Panc1 (cell line): ENCODE data around the gene CHST12.

Experiments used
- SIN3A ChIP-seq: IDR thresholded peaks from 2 replicates; pipeline ENCODE4 v1.6.1; 2012; ENCODE audit warnings: low read depth, mild to moderate bottlenecking, low read length, moderate library complexity, borderline replicate concordance; ENCODE audit not compliant: insufficient read depth
- TF ChIP-seq, protein P1 (sequence below): fragments of 450-650 bp; IDR thresholded peaks from 2 replicates; pipeline ENCODE4 v1.5.1; 2017; ENCODE audit warnings: mild to moderate bottlenecking
- TF ChIP-seq, protein P2 (sequence below), 2 experiments: IDR thresholded peaks; 2 replicates each; pipeline ENCODE4 v1.6.1; 2011 to 2012; ENCODE audit warnings: low read depth in 2 of 2, control low read depth in 1 of 2, low read length in 1 of 2, mild to moderate bottlenecking in 1 of 2, moderate library complexity in 1 of 2; ENCODE audit not compliant: insufficient read depth in 1 of 2

DNA sequence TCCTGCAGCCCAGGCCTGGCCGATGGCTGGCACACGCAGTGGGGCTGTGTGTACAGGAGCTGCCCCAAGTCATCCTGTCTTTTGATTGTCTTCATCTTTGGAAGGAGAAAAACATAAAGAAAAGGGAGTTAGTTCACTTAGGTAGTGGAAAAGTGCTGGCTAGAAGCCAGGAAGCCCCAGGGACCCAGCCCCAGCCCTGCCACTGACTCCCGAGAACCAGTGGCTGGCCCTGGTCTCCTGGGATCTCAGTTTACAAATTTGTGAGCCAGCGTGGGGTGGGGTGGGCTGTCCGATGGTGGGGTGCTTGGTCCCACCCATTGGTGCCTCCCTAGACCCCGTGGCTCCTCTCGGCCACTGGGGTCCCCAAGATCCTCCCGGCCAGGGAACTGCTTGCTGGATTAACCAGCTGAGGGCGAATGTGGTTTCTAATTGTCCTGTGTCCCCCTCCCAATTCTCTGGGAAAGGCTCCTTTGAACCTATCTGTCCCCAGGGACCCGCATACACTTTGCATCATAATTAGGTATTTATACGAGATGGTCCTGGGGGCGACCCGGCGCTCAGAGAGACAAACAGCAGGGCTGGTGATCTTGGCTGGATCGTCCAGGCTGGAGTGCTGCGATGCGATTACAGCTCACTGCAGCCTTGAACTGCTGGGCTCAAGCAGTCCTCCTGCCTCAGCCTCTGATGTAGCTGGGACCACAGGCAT, 16.3 kb upstream of the CHST12 start:
- TF ChIP-seq, protein P1, sequence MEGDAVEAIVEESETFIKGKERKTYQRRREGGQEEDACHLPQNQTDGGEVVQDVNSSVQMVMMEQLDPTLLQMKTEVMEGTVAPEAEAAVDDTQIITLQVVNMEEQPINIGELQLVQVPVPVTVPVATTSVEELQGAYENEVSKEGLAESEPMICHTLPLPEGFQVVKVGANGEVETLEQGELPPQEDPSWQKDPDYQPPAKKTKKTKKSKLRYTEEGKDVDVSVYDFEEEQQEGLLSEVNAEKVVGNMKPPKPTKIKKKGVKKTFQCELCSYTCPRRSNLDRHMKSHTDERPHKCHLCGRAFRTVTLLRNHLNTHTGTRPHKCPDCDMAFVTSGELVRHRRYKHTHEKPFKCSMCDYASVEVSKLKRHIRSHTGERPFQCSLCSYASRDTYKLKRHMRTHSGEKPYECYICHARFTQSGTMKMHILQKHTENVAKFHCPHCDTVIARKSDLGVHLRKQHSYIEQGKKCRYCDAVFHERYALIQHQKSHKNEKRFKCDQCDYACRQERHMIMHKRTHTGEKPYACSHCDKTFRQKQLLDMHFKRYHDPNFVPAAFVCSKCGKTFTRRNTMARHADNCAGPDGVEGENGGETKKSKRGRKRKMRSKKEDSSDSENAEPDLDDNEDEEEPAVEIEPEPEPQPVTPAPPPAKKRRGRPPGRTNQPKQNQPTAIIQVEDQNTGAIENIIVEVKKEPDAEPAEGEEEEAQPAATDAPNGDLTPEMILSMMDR, result no peak
- TF ChIP-seq, protein P2, sequence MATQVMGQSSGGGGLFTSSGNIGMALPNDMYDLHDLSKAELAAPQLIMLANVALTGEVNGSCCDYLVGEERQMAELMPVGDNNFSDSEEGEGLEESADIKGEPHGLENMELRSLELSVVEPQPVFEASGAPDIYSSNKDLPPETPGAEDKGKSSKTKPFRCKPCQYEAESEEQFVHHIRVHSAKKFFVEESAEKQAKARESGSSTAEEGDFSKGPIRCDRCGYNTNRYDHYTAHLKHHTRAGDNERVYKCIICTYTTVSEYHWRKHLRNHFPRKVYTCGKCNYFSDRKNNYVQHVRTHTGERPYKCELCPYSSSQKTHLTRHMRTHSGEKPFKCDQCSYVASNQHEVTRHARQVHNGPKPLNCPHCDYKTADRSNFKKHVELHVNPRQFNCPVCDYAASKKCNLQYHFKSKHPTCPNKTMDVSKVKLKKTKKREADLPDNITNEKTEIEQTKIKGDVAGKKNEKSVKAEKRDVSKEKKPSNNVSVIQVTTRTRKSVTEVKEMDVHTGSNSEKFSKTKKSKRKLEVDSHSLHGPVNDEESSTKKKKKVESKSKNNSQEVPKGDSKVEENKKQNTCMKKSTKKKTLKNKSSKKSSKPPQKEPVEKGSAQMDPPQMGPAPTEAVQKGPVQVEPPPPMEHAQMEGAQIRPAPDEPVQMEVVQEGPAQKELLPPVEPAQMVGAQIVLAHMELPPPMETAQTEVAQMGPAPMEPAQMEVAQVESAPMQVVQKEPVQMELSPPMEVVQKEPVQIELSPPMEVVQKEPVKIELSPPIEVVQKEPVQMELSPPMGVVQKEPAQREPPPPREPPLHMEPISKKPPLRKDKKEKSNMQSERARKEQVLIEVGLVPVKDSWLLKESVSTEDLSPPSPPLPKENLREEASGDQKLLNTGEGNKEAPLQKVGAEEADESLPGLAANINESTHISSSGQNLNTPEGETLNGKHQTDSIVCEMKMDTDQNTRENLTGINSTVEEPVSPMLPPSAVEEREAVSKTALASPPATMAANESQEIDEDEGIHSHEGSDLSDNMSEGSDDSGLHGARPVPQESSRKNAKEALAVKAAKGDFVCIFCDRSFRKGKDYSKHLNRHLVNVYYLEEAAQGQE (IDR thresholded peaks at IDR 0.05; ENCODE audit: insufficient read depth in 1 of 2, low read depth in 2 of 2, low read length in 1 of 2), result no peak
- no peak for TF ChIP-seq SIN3A
